H9 (cell line): ENCODE data around the gene TGFBI. TPM values are rescaled to one million over a fixed set of nuclear protein-coding genes. Genes with fewer than 3 reads are reported as not detected.

Experiments used
- DNase-seq: peaks from one replicate; pipeline ENCODE4 v3.0.0-alpha.2; 2017
- H2AFZ ChIP-seq: one replicate; pipeline ENCODE4 v1.6.1; 2013; ENCODE audit warnings: mild to moderate bottlenecking, low read length, control low read depth, moderate library complexity
- H2AK5ac ChIP-seq: 2 replicates; pipeline ENCODE4 v1.6.1; 2013; ENCODE audit warnings: low read length, control low read depth, mixed read lengths; ENCODE audit not compliant: insufficient read length
- H2BK120ac ChIP-seq: one replicate; pipeline ENCODE4 v1.6.1; 2013; ENCODE audit warnings: low read depth, mild to moderate bottlenecking, low read length, control low read depth, inconsistent platforms; ENCODE audit not compliant: poor library complexity, severe bottlenecking
- H2BK12ac ChIP-seq: 2 replicates; pipeline ENCODE4 v1.6.1; 2013; ENCODE audit warnings: low read length, control low read depth, mixed read lengths, low read depth; ENCODE audit not compliant: insufficient read length
- H2BK15ac ChIP-seq: 2 replicates; pipeline ENCODE4 v1.6.1; 2013; ENCODE audit warnings: low read depth, low read length, control low read depth
- H2BK20ac ChIP-seq: one replicate; pipeline ENCODE4 v1.6.1; 2013; ENCODE audit warnings: low read depth, mild to moderate bottlenecking, low read length, control low read depth, inconsistent platforms; ENCODE audit not compliant: poor library complexity, severe bottlenecking
- H2BK5ac ChIP-seq: 2 replicates; pipeline ENCODE4 v1.6.1; 2013; ENCODE audit warnings: low read length, control low read depth, mixed read lengths; ENCODE audit not compliant: insufficient read length
- H3K14ac ChIP-seq: 2 replicates; pipeline ENCODE4 v1.6.1; 2013; ENCODE audit warnings: low read length, control low read depth; ENCODE audit not compliant: insufficient read depth
- H3K18ac ChIP-seq: 2 replicates; pipeline ENCODE4 v1.6.1; 2013; ENCODE audit warnings: low read depth, mild to moderate bottlenecking, mixed read lengths, low read length, control low read depth; ENCODE audit not compliant: insufficient read length
- H3K23ac ChIP-seq: 2 replicates; pipeline ENCODE4 v1.6.1; 2013; ENCODE audit warnings: low read length, control low read depth, mixed read lengths, low read depth; ENCODE audit not compliant: insufficient read length
- H3K23me2 ChIP-seq: 2 replicates; pipeline ENCODE4 v1.6.1; 2013; ENCODE audit warnings: low read depth, mild to moderate bottlenecking, mixed read lengths, low read length, control low read depth; ENCODE audit not compliant: insufficient read length, poor library complexity, severe bottlenecking
- H3K27ac ChIP-seq: 2 replicates; pipeline ENCODE4 v1.5.1; 2013; ENCODE audit warnings: low read length, control low read depth, mixed read lengths, low read depth; ENCODE audit not compliant: insufficient read length
- H3K27me3 ChIP-seq: 2 replicates; pipeline ENCODE4 v1.6.1; 2013; ENCODE audit warnings: low read length, control low read depth, inconsistent platforms; ENCODE audit not compliant: insufficient read depth
- H3K4ac ChIP-seq: 2 replicates; pipeline ENCODE4 v1.6.1; 2013; ENCODE audit warnings: low read depth, mild to moderate bottlenecking, control low read depth, inconsistent platforms, low read length, moderate library complexity
- H3K4me1 ChIP-seq: 2 replicates; pipeline ENCODE4 v1.6.1; 2013; ENCODE audit warnings: low read length, control low read depth, inconsistent platforms; ENCODE audit not compliant: insufficient read depth
- H3K4me2 ChIP-seq: 2 replicates; pipeline ENCODE4 v1.6.1; 2013; ENCODE audit warnings: low read length, control low read depth, mixed read lengths; ENCODE audit not compliant: insufficient read length, insufficient read depth
- H3K56ac ChIP-seq: 2 replicates; pipeline ENCODE4 v1.6.1; 2013; ENCODE audit warnings: low read depth, mild to moderate bottlenecking, mixed read lengths, low read length, control low read depth; ENCODE audit not compliant: insufficient read length
- H3K79me1 ChIP-seq: 2 replicates; pipeline ENCODE4 v1.6.1; 2013; ENCODE audit warnings: low read depth, mild to moderate bottlenecking, moderate library complexity, low read length, control low read depth, inconsistent platforms; ENCODE audit not compliant: insufficient read depth, poor library complexity, severe bottlenecking
- H3K79me2 ChIP-seq: 2 replicates; pipeline ENCODE4 v1.6.1; 2013; ENCODE audit warnings: low read length, control low read depth, inconsistent platforms; ENCODE audit not compliant: insufficient read depth
- H3K9ac ChIP-seq: 2 replicates; pipeline ENCODE4 v1.6.1; 2013; ENCODE audit warnings: low read length, control low read depth, mixed read lengths; ENCODE audit not compliant: insufficient read length; ENCODE audit errors: extremely low read depth
- H3K9me3 ChIP-seq: one replicate; pipeline ENCODE4 v1.6.1; 2013; ENCODE audit warnings: low read depth, low read length, inconsistent platforms; ENCODE audit not compliant: control insufficient read depth
- H3T11ph ChIP-seq: one replicate; pipeline ENCODE4 v1.6.1; 2013; ENCODE audit warnings: mild to moderate bottlenecking, low read length, control low read depth, inconsistent platforms
- H4K20me1 ChIP-seq: one replicate; pipeline ENCODE4 v1.6.1; 2013; ENCODE audit not compliant: control insufficient read depth, insufficient read length, insufficient read depth
- H4K5ac ChIP-seq: 2 replicates; pipeline ENCODE4 v1.6.1; 2013; ENCODE audit warnings: low read depth, mild to moderate bottlenecking, mixed read lengths, low read length, control low read depth; ENCODE audit not compliant: insufficient read length
- H4K8ac ChIP-seq: replicated peaks from 2 replicates; pipeline ENCODE4 v1.6.1; 2013; ENCODE audit warnings: low read length, control low read depth, mixed read lengths, low read depth; ENCODE audit not compliant: insufficient read length
- H4K91ac ChIP-seq: 2 replicates; pipeline ENCODE4 v1.6.1; 2013; ENCODE audit warnings: low read depth, mild to moderate bottlenecking, moderate library complexity, mixed read lengths, low read length, control low read depth; ENCODE audit not compliant: insufficient read length
- H3K27ac Mint-ChIP-seq, 3 experiments: 2 replicates in 2 of 3; 3 replicates in 1 of 3; pipeline ENCODE4 v1.8.0; 2020 to 2021; ENCODE audit warnings: mixed read lengths in 3 of 3, mild to moderate bottlenecking in 1 of 3, moderate library complexity in 1 of 3
- H3K27me3 Mint-ChIP-seq: 2 replicates; pipeline ENCODE4 v1.8.0; 2021; ENCODE audit warnings: low read depth, mild to moderate bottlenecking, moderate library complexity, mixed read lengths
- H3K36me3 Mint-ChIP-seq, 3 experiments: 2 replicates in 2 of 3; 3 replicates in 1 of 3; pipeline ENCODE4 v1.8.0; 2020 to 2021; ENCODE audit warnings: low read depth in 3 of 3, mixed read lengths in 3 of 3; ENCODE audit not compliant: insufficient read depth in 1 of 3
- H3K4me1 Mint-ChIP-seq, 2 experiments: 2 replicates each; pipeline ENCODE4 v1.8.0; 2020; ENCODE audit warnings: mixed read lengths in 2 of 2
- H3K4me3 Mint-ChIP-seq, 2 experiments: 2 replicates in 1 of 2; 3 replicates in 1 of 2; pipeline ENCODE4 v1.8.0; 2020 to 2021; ENCODE audit warnings: mild to moderate bottlenecking in 2 of 2, mixed read lengths in 2 of 2, moderate library complexity in 1 of 2
- H3K9me3 Mint-ChIP-seq, 2 experiments: 2 replicates in 1 of 2; 3 replicates in 1 of 2; pipeline ENCODE4 v1.8.0; 2020; ENCODE audit warnings: mild to moderate bottlenecking in 2 of 2, mixed read lengths in 2 of 2, moderate library complexity in 1 of 2
- WGBS: extraction: QIAGEN DNeasy Blood & Tissue Kit; methylation state at CpG from one replicate; pipeline ENCODE4 v1.1.7; 2013; ENCODE audit warnings: missing lambda C conversion rate, low lambda C conversion rate, mixed read lengths; ENCODE audit not compliant: insufficient read length; ENCODE audit errors: extremely low coverage; 5-methylcytosine and 5-hydroxymethylcytosine counted together
- total RNA-seq: library from RNA; stranded (reverse); gene quantifications from 2 replicates; pipeline ENCODE4 v1.2.1, GENCODE V29; 2021
- TF ChIP-seq, protein P1 (sequence below): fragments of 200-600 bp; sonication (generic); conservative IDR thresholded peaks from 3 replicates; pipeline ENCODE4 v1.8.0; 2021; ENCODE audit warnings: antibody characterized with exemption, mild to moderate bottlenecking

TGFBI gene
- total RNA-seq, 1 experiment from 2014 or later, result 4.7 TPM

DNA sequence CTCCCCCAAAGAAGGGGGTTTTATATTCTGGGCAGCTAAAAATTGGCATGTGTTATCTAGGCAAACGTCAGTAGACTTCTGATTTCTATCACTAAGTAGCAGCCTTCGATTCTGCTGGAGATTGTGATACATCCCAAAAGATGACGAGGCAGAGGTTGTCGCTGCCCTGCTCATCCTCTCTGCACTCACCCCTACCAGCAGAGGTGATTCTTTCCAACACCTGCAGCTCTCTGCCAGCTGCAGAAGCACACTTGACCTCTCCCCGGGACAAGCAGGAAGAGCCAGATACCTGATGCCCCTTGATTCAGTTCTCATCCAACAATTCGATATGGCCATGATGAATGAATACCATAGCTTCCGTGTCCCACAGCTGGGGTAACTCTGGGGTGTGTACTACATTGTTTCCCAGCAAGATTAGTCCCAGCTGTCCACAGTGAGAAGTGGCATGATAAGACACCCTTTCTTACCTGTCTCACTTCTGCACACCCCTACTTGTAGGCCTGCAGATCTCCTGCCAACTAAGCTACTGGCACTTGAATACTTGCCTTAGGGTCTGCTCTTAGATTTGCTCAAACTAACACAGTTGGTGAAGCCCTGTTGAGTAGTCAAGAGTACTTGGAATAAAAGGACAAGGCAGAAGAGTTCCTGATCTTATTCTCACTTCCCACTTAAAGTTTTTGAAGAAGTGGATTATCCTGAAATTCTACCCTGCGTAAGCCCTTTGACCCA is 66.3 kb downstream of the TGFBI start:
- H3T11ph ChIP-seq, result no peak overlapping the region
- H2BK12ac ChIP-seq, result no peak overlapping the region
- H3K9me3 Mint-ChIP-seq, result no peaks in the 10 kb centered on the region
- no peak overlapping the region for H3K4ac ChIP-seq
- no peak overlapping the region for H3K4me3 Mint-ChIP-seq
- TF ChIP-seq, protein P1, sequence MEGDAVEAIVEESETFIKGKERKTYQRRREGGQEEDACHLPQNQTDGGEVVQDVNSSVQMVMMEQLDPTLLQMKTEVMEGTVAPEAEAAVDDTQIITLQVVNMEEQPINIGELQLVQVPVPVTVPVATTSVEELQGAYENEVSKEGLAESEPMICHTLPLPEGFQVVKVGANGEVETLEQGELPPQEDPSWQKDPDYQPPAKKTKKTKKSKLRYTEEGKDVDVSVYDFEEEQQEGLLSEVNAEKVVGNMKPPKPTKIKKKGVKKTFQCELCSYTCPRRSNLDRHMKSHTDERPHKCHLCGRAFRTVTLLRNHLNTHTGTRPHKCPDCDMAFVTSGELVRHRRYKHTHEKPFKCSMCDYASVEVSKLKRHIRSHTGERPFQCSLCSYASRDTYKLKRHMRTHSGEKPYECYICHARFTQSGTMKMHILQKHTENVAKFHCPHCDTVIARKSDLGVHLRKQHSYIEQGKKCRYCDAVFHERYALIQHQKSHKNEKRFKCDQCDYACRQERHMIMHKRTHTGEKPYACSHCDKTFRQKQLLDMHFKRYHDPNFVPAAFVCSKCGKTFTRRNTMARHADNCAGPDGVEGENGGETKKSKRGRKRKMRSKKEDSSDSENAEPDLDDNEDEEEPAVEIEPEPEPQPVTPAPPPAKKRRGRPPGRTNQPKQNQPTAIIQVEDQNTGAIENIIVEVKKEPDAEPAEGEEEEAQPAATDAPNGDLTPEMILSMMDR, result no peak
- no peak overlapping the region for H3K23ac ChIP-seq
- H4K20me1 ChIP-seq, result no peaks in the 10 kb centered on the region
- no peak overlapping the region for H2BK5ac ChIP-seq
- H3K4me1 Mint-ChIP-seq, result peaks cover 10 to 12% of the 10 kb centered on the region in 2 experiments
- H3K36me3 Mint-ChIP-seq, result no peaks in the 10 kb centered on the region
- H2BK120ac ChIP-seq, result no peak overlapping the region
- H3K79me2 ChIP-seq, result no peaks in the 10 kb centered on the region
- no peak overlapping the region for H3K9ac ChIP-seq
- H3K79me1 ChIP-seq, result no peaks in the 10 kb centered on the region
- peaks cover 8% of the 10 kb centered on the region for H3K27me3 Mint-ChIP-seq
- no peak overlapping the region for H4K8ac ChIP-seq
- H2BK20ac ChIP-seq, result no peak overlapping the region
- no peak overlapping the region for H3K14ac ChIP-seq
- no CpG with 5 or more reads among the region's 8 CpGs for WGBS
- no peak overlapping the region for H3K4me2 ChIP-seq
- no peaks in the 10 kb centered on the region for H3K9me3 ChIP-seq
- H3K56ac ChIP-seq, result no peak overlapping the region
- no peak overlapping the region for H2AK5ac ChIP-seq
- no peak overlapping the region for H2BK15ac ChIP-seq
- H2AFZ ChIP-seq, result no peak overlapping the region
- H4K91ac ChIP-seq, result no peak overlapping the region
- no peaks in the 10 kb centered on the region for H3K27me3 ChIP-seq
- no peak overlapping the region for H3K27ac ChIP-seq
- no peaks in the 10 kb centered on the region; the same call in 1 of the 2 replicates for H3K4me1 ChIP-seq
- H3K27ac Mint-ChIP-seq, result no peak overlapping the region
- no peaks in the 10 kb centered on the region for H3K23me2 ChIP-seq
- H3K18ac ChIP-seq, result no peak overlapping the region
- H4K5ac ChIP-seq, result no peak overlapping the region
- peak; percentile 9 for DNase-seq
